Measurements from ENCODE around the gene TPRN. TPM values are rescaled to one million over a fixed set of nuclear protein-coding genes. Genes with fewer than 3 reads are reported as not detected.

The TPRN gene
- total RNA-seq, 5 donors from 2014 or later (not counting 1 experiment from before 2014, with no cell fraction given), result 5.8 to 12.8 (median 12.1) TPM

DNA sequence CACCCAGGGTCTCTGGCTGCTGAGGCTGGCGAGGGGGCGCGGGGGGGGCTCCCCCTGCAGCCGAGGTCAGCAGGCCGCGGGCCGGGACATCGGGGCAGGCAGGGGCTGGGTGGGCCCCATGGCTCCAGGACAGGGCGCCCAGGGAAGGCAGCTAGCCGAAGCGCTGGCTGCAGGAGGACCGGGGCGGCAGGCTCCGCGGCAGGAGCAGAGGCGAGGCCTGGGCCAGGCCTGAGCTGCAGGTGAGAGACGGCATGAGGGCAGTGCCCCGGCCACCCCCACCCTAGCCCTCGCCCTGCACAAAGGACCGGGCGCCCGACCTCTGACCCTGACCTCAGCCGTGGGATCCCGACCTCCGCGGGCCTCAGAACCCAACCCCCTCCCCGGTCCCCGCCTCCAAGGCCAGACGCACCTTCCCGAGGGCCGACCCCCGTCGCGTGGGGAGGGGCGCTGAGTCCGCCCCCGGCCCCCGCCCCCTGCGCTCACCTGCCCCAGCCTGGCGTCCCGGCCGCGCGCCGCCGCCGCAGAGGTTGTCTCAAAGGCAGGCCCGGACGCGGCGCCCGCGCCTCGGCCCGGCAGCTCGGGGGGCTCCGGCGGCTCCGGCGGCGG, 21.1 kb upstream of the TPRN start:
- Histone ChIP-seq H3K4me3 (ENCODE audit: control insufficient read depth in 1 of 2, extremely low read depth in 1 of 2, low read length in 1 of 2) (no peak overlapping the region), H3K27ac (ENCODE audit: low read length) (no peak overlapping the region), H3K9me3 (no peaks in the 10 kb centered on the region), H3K4me1 (ENCODE audit: control insufficient read depth in 1 of 2, extremely low read depth in 1 of 2, insufficient read depth in 2 of 2, low read length in 2 of 2) (peaks cover 2 to 30% of the 10 kb centered on the region in 2 experiments), H3K36me3 (ENCODE audit: control insufficient read depth in 2 of 2, extremely low read depth in 1 of 2, insufficient read depth in 1 of 2, low read length in 1 of 2) (no peaks in the 10 kb centered on the region), H3K27me3 (replicated peaks in 1 of 2; ENCODE audit: control insufficient read depth in 2 of 2, extremely low read depth in 1 of 2, insufficient read depth in 2 of 2, low read length in 1 of 2) (peaks cover 0 to 14% of the 10 kb centered on the region in 2 experiments)
- no peaks in the 10 kb centered on the region for H3K27me3 Mint-ChIP-seq
- CTCF ChIA-PET, result interaction anchor here in 1 of 2 donors (1.0 kb wide), 1 partner anchor 193 kb away, joined by 3 read pairs; no protein-coding TSS in a partner anchor
- H3K4me3 Mint-ChIP-seq, result no peak overlapping the region
- H3K9me3 Mint-ChIP-seq, result no peaks in the 10 kb centered on the region
- POLR2A ChIA-PET, result interaction anchor here in 1 of 2 donors (1.0 kb wide), 1 partner anchor 15 kb away, joined by 3 read pairs; no protein-coding TSS in a partner anchor
- ATAC-seq (replicated peaks in 1 of 4), result no peak
- H3K4me1 Mint-ChIP-seq, result peaks cover 0 to 5% (median 4%) of the 10 kb centered on the region in 3 donors
- peak in 1 of 35 experiments; percentile 36 for DNase-seq
- 16% methylated on average over 60 of the region's 61 CpGs for WGBS (ENCODE audit: insufficient coverage)
- H3K27ac Mint-ChIP-seq, result no peak overlapping the region
- H3K36me3 Mint-ChIP-seq, result no peaks in the 10 kb centered on the region

DNA sequence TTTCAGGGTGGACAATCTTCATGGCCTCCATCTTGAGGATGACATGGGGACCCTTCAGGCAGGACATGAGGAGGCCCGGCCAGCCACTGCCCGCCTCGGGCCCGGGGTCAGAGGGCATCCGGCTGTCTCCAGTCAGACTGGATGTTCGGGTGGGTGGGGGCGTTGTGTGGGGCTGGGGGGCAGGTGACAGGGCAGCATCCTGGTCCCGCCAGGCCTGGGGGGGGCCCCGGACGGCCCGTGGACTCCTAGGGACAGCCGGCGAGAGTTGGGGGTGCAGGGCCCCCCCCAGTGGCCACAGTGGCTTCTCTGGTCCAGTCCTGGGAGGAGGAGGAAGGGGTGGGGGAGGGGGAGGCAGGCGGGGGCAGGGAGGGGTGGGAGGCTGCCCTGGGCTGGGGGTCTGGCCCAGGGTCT, 20.6 kb upstream of the TPRN start:
- WGBS (ENCODE audit: insufficient coverage), result 100% methylated on average over 1 of the region's 14 CpGs
- H3K27ac ChIP-seq (ENCODE audit: low read length), result no peak overlapping the region
- peak overlapping the region in 1 of 3 donors; percentile 55 for H3K4me3 Mint-ChIP-seq
- no peak for DNase-seq
- no peaks in the 10 kb centered on the region for H3K27me3 Mint-ChIP-seq
- H3K4me3 ChIP-seq (ENCODE audit: control insufficient read depth in 1 of 2, extremely low read depth in 1 of 2, low read length in 1 of 2), result no peak overlapping the region
- no peaks in the 10 kb centered on the region for H3K9me3 Mint-ChIP-seq
- ChIA-PET CTCF (no interaction called here), POLR2A (no interaction called here)
- H3K9me3 ChIP-seq, result no peaks in the 10 kb centered on the region
- H3K36me3 ChIP-seq (ENCODE audit: control insufficient read depth in 2 of 2, extremely low read depth in 1 of 2, insufficient read depth in 1 of 2, low read length in 1 of 2), result no peaks in the 10 kb centered on the region
- H3K27ac Mint-ChIP-seq, result no peak overlapping the region
- peaks cover 2 to 30% of the 10 kb centered on the region in 2 experiments for H3K4me1 ChIP-seq (ENCODE audit: control insufficient read depth in 1 of 2, extremely low read depth in 1 of 2, insufficient read depth in 2 of 2, low read length in 2 of 2)
- peaks cover 0 to 11% of the 10 kb centered on the region in 2 experiments for H3K27me3 ChIP-seq (replicated peaks in 1 of 2; ENCODE audit: control insufficient read depth in 2 of 2, extremely low read depth in 1 of 2, insufficient read depth in 2 of 2, low read length in 1 of 2)
- H3K36me3 Mint-ChIP-seq, result no peaks in the 10 kb centered on the region
- ATAC-seq (replicated peaks in 1 of 4), result no peak
- peaks cover 0 to 5% (median 4%) of the 10 kb centered on the region in 3 donors for H3K4me1 Mint-ChIP-seq

DNA sequence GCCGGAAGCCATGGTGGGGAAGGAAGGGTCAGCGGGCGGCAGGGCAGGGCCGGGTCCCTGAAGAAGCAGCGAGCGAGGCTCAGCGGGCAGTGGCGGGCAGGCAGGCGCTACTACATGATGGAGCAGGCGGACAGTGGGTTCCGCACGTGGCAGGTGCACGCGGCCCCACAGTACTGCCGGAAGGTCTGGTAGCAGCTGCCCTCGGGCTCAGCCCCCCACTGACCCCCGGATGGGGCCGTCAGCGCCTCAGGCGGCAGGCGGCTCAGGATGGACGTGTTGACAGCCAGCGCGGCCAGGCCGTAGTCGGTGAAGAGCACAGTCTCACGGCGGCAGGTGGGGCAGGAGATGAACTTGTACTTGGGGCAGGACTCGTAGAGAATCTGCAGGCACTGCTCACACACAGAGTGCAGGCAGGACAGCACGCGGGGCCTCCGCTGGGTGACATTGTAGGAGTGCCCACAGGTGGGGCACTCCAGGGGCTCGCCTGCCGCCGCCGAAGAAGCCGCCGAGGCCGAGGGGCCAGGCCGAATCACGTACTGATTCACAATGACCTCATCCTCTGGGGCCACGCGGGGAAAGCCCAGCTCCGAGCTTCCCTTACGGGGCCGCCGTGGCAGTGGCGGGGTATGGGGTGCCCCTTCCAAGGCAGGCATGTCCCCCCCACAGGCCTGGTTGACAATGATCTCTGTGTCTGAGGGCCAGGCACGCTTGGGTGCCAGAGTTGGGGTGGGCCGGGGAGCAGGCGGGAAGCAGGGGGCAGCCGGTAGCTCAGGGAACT, 20.0 kb upstream of the TPRN start:
- H3K27me3 ChIP-seq (replicated peaks in 1 of 2; ENCODE audit: control insufficient read depth in 2 of 2, extremely low read depth in 1 of 2, insufficient read depth in 2 of 2, low read length in 1 of 2), result peaks cover 0 to 11% of the 10 kb centered on the region in 2 experiments
- no peak overlapping the region for H3K4me3 ChIP-seq (ENCODE audit: control insufficient read depth in 1 of 2, extremely low read depth in 1 of 2, low read length in 1 of 2)
- Mint-ChIP-seq H3K9me3 (no peaks in the 10 kb centered on the region), H3K36me3 (no peaks in the 10 kb centered on the region), H3K27me3 (no peaks in the 10 kb centered on the region), H3K27ac (no peak overlapping the region), H3K4me3 (peak overlapping the region in 2 of 3 donors; percentile 55), H3K4me1 (peaks cover 0 to 5% (median 4%) of the 10 kb centered on the region in 3 donors)
- 85% methylated on average over 40 of the region's 52 CpGs for WGBS (ENCODE audit: insufficient coverage)
- ChIA-PET CTCF (no interaction called here), POLR2A (no interaction called here)
- ATAC-seq (replicated peaks in 1 of 4) (no peak), DNase-seq (no peak)
- no peak overlapping the region for H3K27ac ChIP-seq (ENCODE audit: low read length)
- H3K4me1 ChIP-seq (ENCODE audit: control insufficient read depth in 1 of 2, extremely low read depth in 1 of 2, insufficient read depth in 2 of 2, low read length in 2 of 2), result peaks cover 2 to 29% of the 10 kb centered on the region in 2 experiments
- no peaks in the 10 kb centered on the region for H3K9me3 ChIP-seq
- H3K36me3 ChIP-seq (ENCODE audit: control insufficient read depth in 2 of 2, extremely low read depth in 1 of 2, insufficient read depth in 1 of 2, low read length in 1 of 2), result no peaks in the 10 kb centered on the region

DNA sequence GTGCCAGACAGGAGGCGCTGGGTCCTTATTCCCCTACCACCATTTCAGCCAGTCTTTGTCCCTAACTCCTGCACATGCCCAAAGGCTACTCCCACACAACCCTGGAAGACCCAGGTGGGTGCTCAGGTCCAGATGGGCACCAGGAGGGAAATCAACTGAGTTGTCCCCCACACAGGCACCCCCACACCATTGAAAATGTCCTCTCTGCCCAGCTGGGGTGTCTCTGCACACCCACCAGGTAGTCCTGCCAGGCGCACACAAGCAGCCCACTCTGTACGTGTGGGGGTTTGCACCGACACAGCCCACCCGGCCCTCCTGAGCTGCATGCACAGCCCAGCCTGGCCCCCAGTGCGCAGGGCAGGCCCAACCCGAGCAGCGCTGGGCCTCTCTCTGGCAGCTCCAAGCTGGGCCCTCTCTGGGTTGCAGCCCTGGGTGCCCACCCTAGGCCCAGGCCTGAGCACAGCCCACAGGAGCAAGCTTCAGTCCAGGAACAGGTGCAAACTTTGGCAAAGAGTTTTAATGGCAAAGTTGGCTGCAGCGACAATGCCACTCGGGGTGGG, 19.3 kb upstream of the TPRN start:
- ChIA-PET POLR2A (no interaction called here), CTCF (no interaction called here)
- no peaks in the 10 kb centered on the region for H3K36me3 Mint-ChIP-seq
- no peaks in the 10 kb centered on the region for H3K9me3 Mint-ChIP-seq
- H3K36me3 ChIP-seq (ENCODE audit: control insufficient read depth in 2 of 2, extremely low read depth in 1 of 2, insufficient read depth in 1 of 2, low read length in 1 of 2), result peaks cover 0 to 2% of the 10 kb centered on the region in 2 donors
- 91% methylated on average over 10 of the region's 10 CpGs for WGBS (ENCODE audit: insufficient coverage)
- H3K4me3 ChIP-seq (ENCODE audit: control insufficient read depth in 1 of 2, extremely low read depth in 1 of 2, low read length in 1 of 2), result no peak overlapping the region
- H3K4me3 Mint-ChIP-seq, result peak overlapping the region in 2 of 3 donors; percentile 21 to 55
- no peaks in the 10 kb centered on the region for H3K27me3 Mint-ChIP-seq
- no peak for ATAC-seq (replicated peaks in 1 of 4)
- H3K4me1 Mint-ChIP-seq, result peaks cover 0 to 5% (median 4%) of the 10 kb centered on the region in 3 donors
- H3K27me3 ChIP-seq (replicated peaks in 1 of 2; ENCODE audit: control insufficient read depth in 2 of 2, extremely low read depth in 1 of 2, insufficient read depth in 2 of 2, low read length in 1 of 2), result peaks cover 0 to 11% of the 10 kb centered on the region in 2 experiments
- H3K4me1 ChIP-seq (ENCODE audit: control insufficient read depth in 1 of 2, extremely low read depth in 1 of 2, insufficient read depth in 2 of 2, low read length in 2 of 2), result peaks cover 2 to 28% of the 10 kb centered on the region in 2 experiments
- DNase-seq, result no peak
- no peak overlapping the region for H3K27ac ChIP-seq (ENCODE audit: low read length)
- no peak overlapping the region for H3K27ac Mint-ChIP-seq
- no peaks in the 10 kb centered on the region for H3K9me3 ChIP-seq

DNA sequence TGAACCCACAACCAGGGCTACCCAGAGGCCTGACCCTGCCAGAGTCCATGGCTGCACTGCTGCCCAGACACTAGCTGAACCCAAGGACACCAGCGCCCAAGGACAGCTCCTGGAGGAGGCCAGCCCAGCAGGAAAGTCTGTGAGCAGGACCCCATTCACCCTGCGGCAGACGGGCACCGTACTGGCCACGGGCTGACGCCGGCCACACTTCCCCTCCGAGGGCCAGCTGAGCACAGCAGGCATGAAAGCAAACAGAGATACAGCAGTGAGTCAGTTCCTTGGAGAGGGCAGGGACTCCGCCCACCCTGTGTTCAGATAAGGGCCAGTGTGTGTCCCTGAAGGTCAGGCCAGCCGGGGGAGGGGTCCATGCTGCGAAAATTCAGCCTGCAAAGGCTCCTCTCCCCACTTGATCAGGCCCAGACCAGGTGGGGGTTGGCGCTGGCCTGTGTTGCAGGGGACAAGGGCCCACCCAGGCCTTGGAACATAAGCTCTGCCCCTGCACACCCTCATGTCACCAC, 18.3 kb upstream of the TPRN start:
- peaks cover 0 to 11% of the 10 kb centered on the region in 2 experiments for H3K27me3 ChIP-seq (replicated peaks in 1 of 2; ENCODE audit: control insufficient read depth in 2 of 2, extremely low read depth in 1 of 2, insufficient read depth in 2 of 2, low read length in 1 of 2)
- H3K9me3 Mint-ChIP-seq, result no peaks in the 10 kb centered on the region
- H3K27ac Mint-ChIP-seq, result no peak overlapping the region
- H3K36me3 Mint-ChIP-seq, result no peaks in the 10 kb centered on the region
- H3K27me3 Mint-ChIP-seq, result no peaks in the 10 kb centered on the region
- no peak for DNase-seq
- peaks cover 2 to 20% of the 10 kb centered on the region in 2 experiments for H3K4me1 ChIP-seq (ENCODE audit: control insufficient read depth in 1 of 2, extremely low read depth in 1 of 2, insufficient read depth in 2 of 2, low read length in 2 of 2)
- H3K9me3 ChIP-seq, result no peaks in the 10 kb centered on the region
- POLR2A ChIA-PET, result interaction anchor here in 1 of 2 donors (0.6 kb wide), 1 partner anchor 18 kb away, joined by 5 read pairs; the partner anchor contains the start of gene TPRN
- no peak overlapping the region for H3K4me3 Mint-ChIP-seq
- peaks cover 0 to 3% (median 3%) of the 10 kb centered on the region in 3 donors for H3K4me1 Mint-ChIP-seq
- ATAC-seq (replicated peaks in 1 of 4), result no peak
- WGBS (ENCODE audit: insufficient coverage), result 95% methylated on average over 10 of the region's 12 CpGs
- no peak overlapping the region for H3K27ac ChIP-seq (ENCODE audit: low read length)
- peaks cover 0 to 2% of the 10 kb centered on the region in 2 donors for H3K36me3 ChIP-seq (ENCODE audit: control insufficient read depth in 2 of 2, extremely low read depth in 1 of 2, insufficient read depth in 1 of 2, low read length in 1 of 2)
- CTCF ChIA-PET, result interaction anchor here (0.7 kb wide), 2 partner anchors 128 to 353 kb away, joined by 5 to 14 read pairs; partner anchors contain the start of gene EDF1 (in 1 of the 2)
- no peak overlapping the region for H3K4me3 ChIP-seq (ENCODE audit: control insufficient read depth in 1 of 2, extremely low read depth in 1 of 2, low read length in 1 of 2)

DNA sequence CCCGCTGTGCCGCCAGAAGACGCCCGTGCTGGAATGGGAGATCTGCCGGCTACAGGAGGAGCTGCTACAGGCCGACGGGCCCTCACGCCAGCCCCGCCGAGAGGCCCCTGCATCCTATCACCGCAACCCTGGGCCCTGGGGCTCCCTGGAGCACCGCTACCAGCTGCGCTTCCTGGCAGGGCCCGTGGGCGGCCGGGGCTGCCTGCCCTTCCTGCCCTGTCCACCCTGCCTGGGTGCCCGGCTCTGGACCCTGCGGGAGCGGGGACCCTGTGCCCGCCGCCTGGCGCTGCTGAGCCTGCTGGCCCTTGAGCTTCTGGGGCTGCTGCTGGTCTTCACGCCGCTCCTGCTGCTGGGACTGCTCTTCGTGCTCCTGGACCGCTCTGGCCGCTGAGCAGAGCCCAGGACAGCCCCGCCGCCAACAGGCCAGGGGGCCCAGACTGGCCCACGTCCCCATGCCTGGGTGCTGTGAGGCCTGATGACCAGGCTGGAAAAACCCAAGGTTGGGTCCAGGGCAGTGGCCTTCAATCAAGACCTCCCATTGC, 17.7 kb upstream of the TPRN start:
- no peak overlapping the region for H3K4me3 Mint-ChIP-seq
- H3K27ac ChIP-seq (ENCODE audit: low read length), result no peak overlapping the region
- no peak for ATAC-seq (replicated peaks in 1 of 4)
- CTCF ChIA-PET, result no interaction called here
- H3K4me1 Mint-ChIP-seq, result peaks cover 0 to 3% (median 3%) of the 10 kb centered on the region in 3 donors
- peaks cover 2 to 15% of the 10 kb centered on the region in 2 experiments for H3K4me1 ChIP-seq (ENCODE audit: control insufficient read depth in 1 of 2, extremely low read depth in 1 of 2, insufficient read depth in 2 of 2, low read length in 2 of 2)
- no peaks in the 10 kb centered on the region for H3K36me3 Mint-ChIP-seq
- H3K4me3 ChIP-seq (ENCODE audit: control insufficient read depth in 1 of 2, extremely low read depth in 1 of 2, low read length in 1 of 2), result no peak overlapping the region
- H3K36me3 ChIP-seq (ENCODE audit: control insufficient read depth in 2 of 2, extremely low read depth in 1 of 2, insufficient read depth in 1 of 2, low read length in 1 of 2), result peaks cover 0 to 2% of the 10 kb centered on the region in 2 donors
- no peaks in the 10 kb centered on the region for H3K27me3 Mint-ChIP-seq
- no peak for DNase-seq
- peaks cover 0 to 11% of the 10 kb centered on the region in 2 experiments for H3K27me3 ChIP-seq (replicated peaks in 1 of 2; ENCODE audit: control insufficient read depth in 2 of 2, extremely low read depth in 1 of 2, insufficient read depth in 2 of 2, low read length in 1 of 2)
- 93% methylated on average over 28 of the region's 30 CpGs for WGBS (ENCODE audit: insufficient coverage)
- H3K9me3 ChIP-seq, result no peaks in the 10 kb centered on the region
- no peaks in the 10 kb centered on the region for H3K9me3 Mint-ChIP-seq
- H3K27ac Mint-ChIP-seq, result no peak overlapping the region
- POLR2A ChIA-PET, result no interaction called here

Data from T-cell (primary cell).